Ishikawa (cell line): ENCODE results near the gene COG1.

Source experiments
- CEBPB ChIP-seq: IDR thresholded peaks from 2 replicates; pipeline ENCODE4 v1.6.1; 2012
- CREB1 ChIP-seq: IDR thresholded peaks from 2 replicates; pipeline ENCODE4 v1.6.1; 2012; ENCODE audit warnings: low read depth
- EP300 ChIP-seq: IDR thresholded peaks from 2 replicates; pipeline ENCODE4 v1.6.1; 2012; ENCODE audit warnings: borderline replicate concordance
- FOXM1 ChIP-seq: IDR thresholded peaks from 2 replicates; pipeline ENCODE4 v1.6.1; 2012; ENCODE audit warnings: low read depth, borderline replicate concordance
- MAX ChIP-seq: IDR thresholded peaks from 2 replicates; pipeline ENCODE4 v1.6.1; 2012
- RAD21 ChIP-seq: IDR thresholded peaks from 2 replicates; pipeline ENCODE4 v1.6.1; 2012; ENCODE audit warnings: low read depth
- REST ChIP-seq: IDR thresholded peaks from 2 replicates; pipeline ENCODE4 v1.6.1; 2012; ENCODE audit warnings: low read depth, mild to moderate bottlenecking
- TAF1 ChIP-seq: IDR thresholded peaks from 2 replicates; pipeline ENCODE4 v1.6.1; 2012; ENCODE audit warnings: low read depth, mild to moderate bottlenecking
- TCF12 ChIP-seq: IDR thresholded peaks from 2 replicates; pipeline ENCODE4 v1.6.1; 2012; ENCODE audit warnings: low read depth
- TEAD4 ChIP-seq: IDR thresholded peaks from 2 replicates; pipeline ENCODE4 v1.6.1; 2012
- USF1 ChIP-seq: IDR thresholded peaks from 2 replicates; pipeline ENCODE4 v1.6.1; 2012
- YY1 ChIP-seq: IDR thresholded peaks from 2 replicates; pipeline ENCODE4 v1.6.1; 2012; ENCODE audit warnings: low read depth
- ZBTB7A ChIP-seq: IDR thresholded peaks from 2 replicates; pipeline ENCODE4 v1.6.1; 2012; ENCODE audit warnings: low read depth

- TF ChIP-seq TAF1 = no peak
- no peak for TF ChIP-seq EP300
- TF ChIP-seq FOXM1 = no peak
- TF ChIP-seq CREB1 = no peak
- TF ChIP-seq TEAD4 = no peak
- TF ChIP-seq MAX = no peak
- TF ChIP-seq REST = no peak
- TF ChIP-seq YY1 = no peak
- no peak for TF ChIP-seq ZBTB7A
- TF ChIP-seq CEBPB = no peak
- TF ChIP-seq RAD21 = no peak
- TF ChIP-seq TCF12 = no peak
- no peak for TF ChIP-seq USF1
Measured at GRCh38 chr17:73179878-73180277, 13.0 kb upstream of the COG1 start.
